CD4-positive, alpha-beta T cell treated with Interleukin-17A for 4 hours (primary cell): ENCODE measurements around the gene TBL1XR1.

Experiments
- DNase-seq: peaks from one replicate; pipeline ENCODE4 v3.0.0-alpha.2; 2020; ENCODE audit warnings: mixed read lengths

Gene TBL1XR1

GRCh38 chr3:177106184-177106583 is 91.1 kb downstream of the TBL1XR1 start:
- peak; percentile 21 for DNase-seq

GRCh38 chr3:177105623-177106022 is 91.7 kb downstream of the TBL1XR1 start:
- DNase-seq: no peak

- no peak for DNase-seq
These were observed 92.8 kb downstream of the TBL1XR1 start for GRCh38 chr3:177104299-177104992.

GRCh38 chr3:177102553-177102952 is 94.7 kb downstream of the TBL1XR1 start:
- no peak for DNase-seq

GRCh38 chr3:177098551-177098950 is 98.7 kb downstream of the TBL1XR1 start:
- DNase-seq: no peak

GRCh38 chr3:177096615-177097014 is 100.7 kb downstream of the TBL1XR1 start:
- DNase-seq: no peak

- DNase-seq: no peak
These were observed 103.3 kb downstream of the TBL1XR1 start for GRCh38 chr3:177093966-177094365.

GRCh38 chr3:177089901-177090300 is 107.4 kb downstream of the TBL1XR1 start:
- no peak for DNase-seq

GRCh38 chr3:177089110-177089509 is 108.2 kb downstream of the TBL1XR1 start:
- no peak for DNase-seq

- no peak for DNase-seq
These were observed 111.5 kb downstream of the TBL1XR1 start for GRCh38 chr3:177085794-177086193.

GRCh38 chr3:177084616-177085015 is 112.7 kb downstream of the TBL1XR1 start:
- DNase-seq: no peak

GRCh38 chr3:177080122-177080521 is 117.2 kb downstream of the TBL1XR1 start:
- no peak for DNase-seq

- DNase-seq: no peak
These were observed 117.6 kb downstream of the TBL1XR1 start for GRCh38 chr3:177079684-177080083.

- no peak for DNase-seq
These were observed 125.7 kb downstream of the TBL1XR1 start for GRCh38 chr3:177071496-177072156.

- DNase-seq: no peak
These were observed 127.6 kb downstream of the TBL1XR1 start for GRCh38 chr3:177069514-177070329.

- DNase-seq: no peak
These were observed 128.3 kb downstream of the TBL1XR1 start for GRCh38 chr3:177068967-177069366.

GRCh38 chr3:177066068-177066467 is 131.2 kb downstream of the TBL1XR1 start:
- no peak for DNase-seq

GRCh38 chr3:177065285-177066033 is 131.8 kb downstream of the TBL1XR1 start:
- no peak for DNase-seq

- no peak for DNase-seq
These were observed 135.1 kb downstream of the TBL1XR1 start for GRCh38 chr3:177062052-177062732.

GRCh38 chr3:177061369-177061768 is 135.9 kb downstream of the TBL1XR1 start:
- DNase-seq: no peak

GRCh38 chr3:177060492-177060891 is 136.8 kb downstream of the TBL1XR1 start:
- DNase-seq: no peak

GRCh38 chr3:177058648-177059047 is 138.6 kb downstream of the TBL1XR1 start:
- DNase-seq: no peak
